Activated CD4-positive, alpha-beta T cell treated with anti-CD3 and anti-CD28 coated beads, Interleukin-2, Interleukin-4, amounts not matched to agents 100 ng/mL and 50 ng/mL, durations not matched to agents 16 hours and 8 hours (primary cell): ENCODE results near the gene MACROD1.
"Not testable (repeated sequence)": the region's sequence is repeated elsewhere in the genome, so short reads cannot be mapped to it uniquely, and the experiment has no call there.

Source experiments
- DNase-seq: peaks from one replicate; pipeline ENCODE4 v3.0.0-alpha.2; 2020; ENCODE audit warnings: low spot score

The MACROD1 gene

DNA sequence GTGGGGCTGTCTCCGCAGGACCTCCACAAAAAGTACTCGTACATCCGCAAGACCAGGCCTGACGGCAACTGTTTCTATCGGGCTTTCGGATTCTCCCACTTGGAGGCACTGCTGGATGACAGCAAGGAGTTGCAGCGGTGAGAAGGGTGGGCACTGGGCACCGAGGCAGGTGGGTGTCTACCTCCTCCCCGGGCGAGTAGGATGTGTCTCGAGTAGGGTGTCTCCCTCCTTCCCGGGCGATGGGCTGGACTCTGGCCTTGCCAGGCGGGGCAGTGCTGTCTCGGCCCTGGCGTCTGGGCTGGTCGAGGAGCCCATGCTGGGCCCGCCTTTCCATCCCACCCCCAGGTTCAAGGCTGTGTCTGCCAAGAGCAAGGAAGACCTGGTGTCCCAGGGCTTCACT is 169.4 kb downstream of the MACROD1 start:
- DNase-seq, result no peak

DNA sequence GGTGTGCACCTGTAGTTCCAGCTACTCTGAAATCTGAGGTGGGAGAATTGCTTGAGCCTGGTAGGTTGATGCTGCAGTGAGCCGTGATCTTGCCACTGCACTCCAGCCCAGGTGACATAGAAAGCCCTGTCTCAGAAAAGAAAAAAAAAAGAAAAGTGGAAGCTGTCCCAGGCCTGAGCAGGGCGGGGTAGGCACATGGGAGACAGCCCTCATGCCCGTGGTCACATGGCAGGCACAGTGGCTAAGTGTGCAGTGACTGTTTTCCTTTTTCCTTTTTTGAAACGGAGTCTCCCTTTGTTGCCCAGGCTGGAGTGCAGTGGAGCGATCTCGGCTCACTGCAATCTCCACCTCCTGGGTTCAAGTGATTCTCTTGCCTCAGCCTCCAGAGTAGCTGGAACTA is 171.9 kb downstream of the MACROD1 start:
- DNase-seq, result no peak

DNA sequence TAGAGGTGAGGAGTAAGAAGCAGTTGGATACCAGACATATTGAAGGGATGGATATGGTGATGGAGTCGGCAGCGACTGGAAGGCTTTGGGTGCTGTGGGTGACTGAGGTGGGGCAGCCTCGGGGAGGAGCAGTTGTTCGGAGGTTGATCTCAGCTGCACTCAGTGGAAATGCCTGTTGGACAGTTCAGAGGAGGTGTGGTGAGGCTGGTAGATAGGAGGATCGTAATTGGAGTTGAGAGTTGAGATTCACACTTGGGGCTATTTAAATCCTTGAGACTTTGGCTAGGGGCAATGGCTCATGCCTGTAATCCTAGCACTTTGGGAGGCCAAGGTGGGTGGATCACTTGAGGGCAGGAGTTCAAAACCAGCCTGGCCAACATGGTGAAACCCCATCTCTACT is 172.8 kb downstream of the MACROD1 start:
- DNase-seq, result no peak

DNA sequence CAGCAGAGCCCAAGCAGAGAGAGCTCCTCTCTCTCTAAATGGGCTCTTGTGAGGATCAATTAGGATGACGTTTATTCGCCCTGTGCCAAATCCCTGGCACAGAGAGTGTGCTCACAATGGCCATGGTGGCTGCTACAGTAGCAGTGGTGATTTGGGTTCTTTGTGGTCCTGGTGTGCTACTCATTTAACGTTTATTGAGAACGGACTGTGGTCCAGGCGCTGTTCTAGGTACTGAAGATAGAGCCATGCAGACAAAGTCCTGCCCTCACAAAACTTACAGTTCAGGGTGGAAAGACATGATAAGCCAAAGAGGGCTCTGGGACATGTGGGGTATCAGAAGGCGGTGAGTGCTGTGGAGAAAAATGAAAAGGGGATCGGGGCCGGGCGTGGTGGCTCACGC is 174.4 kb downstream of the MACROD1 start:
- DNase-seq, result no peak

DNA sequence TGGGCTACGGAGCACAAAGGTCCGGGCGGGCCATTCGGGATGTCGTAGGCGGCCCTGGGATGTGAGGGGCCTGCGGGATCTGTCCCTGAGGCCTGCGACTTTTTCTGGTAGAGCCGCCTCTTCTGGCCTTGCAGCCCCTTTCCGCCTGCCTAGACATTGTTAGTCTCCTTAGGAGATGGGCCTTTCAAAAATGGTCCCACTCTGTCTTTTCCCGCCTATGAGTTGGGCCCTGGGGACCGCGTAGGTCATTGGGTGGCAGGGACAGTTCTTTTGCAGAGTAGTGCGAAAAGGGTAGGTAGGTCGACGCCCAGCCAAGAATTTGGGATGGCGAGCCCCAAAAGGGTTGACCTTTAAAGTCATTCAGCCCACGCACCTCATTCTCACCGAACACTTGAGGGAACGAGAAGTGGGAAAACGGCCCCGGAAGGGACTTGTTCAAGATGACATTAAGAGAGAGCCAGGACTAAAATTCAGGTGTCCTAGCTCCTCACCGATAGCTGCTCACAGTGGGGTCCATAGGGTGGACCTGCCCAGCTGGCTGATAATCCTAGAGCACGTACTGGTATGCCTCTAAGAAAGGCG is 178.9 kb downstream of the MACROD1 start:
- DNase-seq, result no peak

DNA sequence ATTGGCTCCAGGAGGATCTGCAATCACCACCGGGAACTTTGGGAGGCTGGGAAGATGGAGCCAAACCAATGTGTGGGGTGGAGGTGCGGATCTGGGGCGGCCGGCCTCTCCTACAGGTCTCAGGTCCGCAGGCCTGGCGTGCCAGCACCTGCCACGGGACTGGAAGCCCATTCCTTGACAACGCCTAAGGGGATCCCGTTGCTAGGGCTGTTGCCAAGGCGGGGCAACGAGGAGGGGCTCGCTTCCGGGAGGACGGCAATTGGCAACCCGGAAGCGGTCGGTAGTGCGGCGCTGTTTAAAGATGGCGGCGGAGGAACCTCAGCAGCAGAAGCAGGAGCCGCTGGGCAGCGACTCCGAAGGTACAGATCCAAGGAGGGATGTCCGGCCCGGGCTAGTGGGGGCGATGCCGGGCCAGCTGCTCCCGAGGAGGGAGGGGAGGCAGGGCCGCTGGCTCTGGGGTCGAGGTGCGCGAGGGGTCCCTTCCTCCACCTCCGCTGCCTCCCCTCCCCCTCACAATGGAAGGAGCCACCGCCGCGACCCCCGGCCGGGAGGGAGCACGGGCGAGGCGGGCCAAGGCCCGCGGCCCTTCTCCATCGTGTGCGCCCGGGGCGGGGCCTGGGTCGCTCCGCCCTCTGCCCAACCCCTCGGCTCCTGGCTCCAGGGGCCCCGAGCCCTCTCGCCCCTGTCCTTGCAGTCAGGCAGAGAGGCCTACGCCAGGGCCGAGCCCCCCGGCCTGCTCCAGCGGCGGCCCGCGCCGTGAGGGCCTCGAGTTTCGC is 179.6 kb downstream of the MACROD1 start, which contains the start of gene OTUB1:
Gene OTUB1, plus strand, starts transcription at position 283 of the 776 bp plus-strand sequence. Its CDS starts 19 bp downstream, at position 302.
- DNase-seq, result peak; percentile 91

DNA sequence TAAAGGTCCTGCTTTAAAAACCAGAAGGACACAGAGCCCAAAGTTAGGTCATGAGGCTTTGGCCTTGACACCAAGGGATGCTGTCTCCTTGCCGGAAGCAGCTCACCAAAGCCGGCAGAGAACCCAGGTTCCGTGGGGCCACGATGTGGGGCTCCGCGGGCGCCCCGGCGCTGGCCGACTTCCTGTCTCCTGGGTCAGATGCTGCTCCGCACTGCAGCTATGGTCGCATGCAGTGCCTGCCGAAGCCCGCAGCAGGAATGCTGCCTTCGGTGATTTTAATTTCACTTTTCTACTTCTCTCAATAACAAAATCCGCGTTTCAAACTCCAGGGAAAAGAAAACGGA is 180.1 kb downstream of the MACROD1 start:
- peak; percentile 77 for DNase-seq

DNA sequence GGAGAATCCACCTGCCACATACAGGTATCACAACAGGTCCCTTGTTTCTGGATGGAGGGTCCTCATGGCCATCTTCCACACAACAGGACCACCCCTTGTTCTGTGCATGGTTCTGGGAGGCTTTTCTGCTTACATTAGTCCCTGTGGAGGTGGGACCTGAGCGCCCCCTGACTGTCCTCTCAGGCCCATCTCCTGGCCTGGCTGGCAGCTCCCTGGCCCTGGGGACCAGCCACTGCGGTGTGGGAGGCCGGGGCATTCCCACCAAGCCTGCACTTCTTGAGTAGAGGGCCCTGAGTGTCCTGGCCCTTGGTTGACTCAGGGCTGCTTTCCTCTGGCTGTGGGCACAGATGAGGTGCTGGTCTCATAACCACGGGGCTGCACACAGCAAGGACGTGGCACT is 186.5 kb downstream of the MACROD1 start:
- DNase-seq, result no peak

DNA sequence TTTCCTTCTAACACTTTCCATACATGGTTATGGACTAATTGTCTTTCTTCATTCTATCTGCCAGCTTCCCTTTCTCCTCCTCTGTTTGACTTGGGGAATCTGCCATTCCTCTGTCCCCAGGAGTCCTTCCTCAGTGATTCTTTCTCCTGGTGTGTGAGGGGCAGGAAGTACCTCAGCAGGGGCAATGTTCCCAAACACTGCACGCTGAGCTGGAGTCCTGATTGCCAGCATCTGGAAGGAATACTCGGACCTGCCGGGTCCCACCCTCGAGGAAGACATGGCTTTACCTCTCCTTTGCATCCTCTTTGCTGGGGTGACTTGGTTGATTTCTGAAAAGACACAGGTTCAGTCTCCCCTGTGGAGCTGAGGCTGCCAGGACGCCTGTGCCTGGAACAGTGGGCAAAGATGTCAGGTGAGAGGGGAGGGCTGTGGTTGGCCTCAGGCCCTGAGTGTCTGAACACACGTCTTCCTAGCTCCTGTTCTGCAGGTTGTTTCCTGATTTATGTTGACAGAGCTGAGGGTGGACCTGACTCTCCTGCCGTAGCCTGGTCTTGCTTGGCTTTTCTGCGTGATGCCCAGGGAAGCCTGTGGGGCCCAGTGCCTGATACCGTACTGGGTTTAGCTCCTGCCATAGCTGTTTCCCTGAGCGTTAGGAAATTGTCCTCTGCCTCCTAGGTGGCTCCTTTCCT is 187.2 kb downstream of the MACROD1 start:
- DNase-seq, result no peak

DNA sequence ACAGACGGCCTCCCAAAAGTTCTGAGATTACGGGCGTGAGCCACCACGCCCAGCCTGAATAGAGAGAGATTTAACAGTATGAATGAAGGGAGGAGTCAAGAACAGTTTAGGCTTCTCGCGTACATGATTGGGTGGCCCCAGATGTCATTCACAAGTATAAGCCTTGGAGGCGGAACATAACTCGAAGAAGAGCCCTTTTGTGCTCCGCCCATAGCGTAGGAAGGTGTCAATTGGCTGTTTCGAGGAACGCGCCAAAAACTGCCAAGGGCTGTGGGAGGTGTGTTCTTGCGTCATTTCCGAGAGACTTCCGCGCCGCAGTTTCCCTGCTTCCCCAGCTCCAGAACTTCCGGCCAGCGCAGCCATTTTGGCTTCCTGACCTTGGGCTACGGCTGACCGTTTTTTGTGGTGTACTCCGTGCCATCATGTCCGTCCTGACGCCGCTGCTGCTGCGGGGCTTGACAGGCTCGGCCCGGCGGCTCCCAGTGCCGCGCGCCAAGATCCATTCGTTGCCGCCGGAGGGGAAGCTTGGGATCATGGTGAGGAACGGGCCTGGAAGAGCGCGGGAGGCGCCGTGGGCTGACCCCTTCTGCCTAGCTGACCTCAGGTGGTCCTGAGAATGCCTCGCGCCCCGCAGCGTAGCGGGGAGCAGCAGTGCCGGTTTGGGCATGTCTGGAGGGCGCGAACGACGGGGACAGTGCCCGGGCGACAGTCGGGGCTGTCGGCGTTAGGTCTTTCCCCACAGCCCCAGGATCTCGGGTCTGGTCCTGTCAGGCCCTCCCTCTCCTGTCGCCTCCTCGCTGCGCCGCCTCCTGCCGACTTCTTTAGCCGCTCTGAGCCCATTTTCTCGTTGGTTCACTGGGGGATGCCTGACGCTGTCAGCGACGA is 191.4 kb downstream of the MACROD1 start, which contains the start of gene COX8A:
Gene COX8A, plus strand, starts transcription at position 362 of the 885 bp plus-strand sequence. Its CDS starts 61 bp downstream, at position 423.
- peak; percentile 99 for DNase-seq

DNA sequence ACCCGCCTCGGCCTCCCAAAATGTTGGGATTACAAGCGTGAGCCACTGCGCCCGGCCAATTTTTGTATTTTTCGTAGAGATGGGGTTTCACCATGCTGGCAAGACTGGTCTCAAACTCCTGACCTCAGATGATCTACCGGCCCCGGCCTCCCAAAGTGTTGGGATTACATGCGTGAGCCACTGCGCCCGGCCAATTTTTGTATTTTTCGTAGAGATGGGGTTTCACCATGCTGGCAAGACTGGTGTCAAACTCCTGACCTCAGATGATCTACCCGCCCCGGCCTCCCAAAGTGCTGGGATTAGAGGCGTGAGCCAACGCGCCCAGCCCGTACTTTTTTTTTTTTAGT is 192.0 kb downstream of the MACROD1 start:
- DNase-seq, result not testable (repeated sequence)

DNA sequence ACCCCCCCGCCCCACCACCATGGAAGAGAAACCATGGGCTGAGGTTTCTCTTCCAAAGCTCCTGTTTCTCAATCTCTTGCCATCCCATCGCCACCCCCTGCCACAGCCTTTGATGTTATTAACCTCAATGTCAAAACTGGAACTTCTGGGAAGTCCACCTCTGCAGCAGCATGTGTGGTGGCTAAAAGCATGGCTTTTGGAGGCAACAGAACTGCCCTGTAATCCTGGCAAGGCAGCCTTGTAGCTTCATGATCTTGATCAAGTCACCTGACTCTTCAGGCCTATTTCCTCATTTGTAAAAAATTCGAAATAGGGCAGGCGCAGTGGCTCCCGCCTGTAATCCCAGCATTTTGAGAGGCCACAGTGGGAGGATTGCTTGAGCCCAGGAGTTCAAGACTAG is 195.0 kb downstream of the MACROD1 start:
- DNase-seq, result no peak

DNA sequence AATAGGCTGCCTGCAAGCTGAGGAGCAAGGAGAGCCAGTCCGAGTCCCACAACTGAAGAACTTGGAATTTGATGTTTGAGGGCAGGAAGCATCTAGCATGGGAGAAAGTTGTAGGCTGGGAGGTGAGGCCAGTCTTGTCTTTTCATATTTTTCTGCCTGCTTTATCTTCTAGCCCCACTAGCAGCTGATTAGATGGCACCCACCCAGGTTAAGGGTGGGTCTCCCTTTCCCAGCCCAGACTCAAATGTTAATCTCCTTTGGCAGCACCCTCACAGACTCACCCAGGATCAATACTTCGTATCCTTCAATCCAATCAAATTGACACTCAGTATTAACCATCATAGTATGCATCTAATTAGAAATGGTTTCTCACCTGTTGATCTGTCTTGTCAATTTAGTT is 196.5 kb downstream of the MACROD1 start:
- DNase-seq, result no peak

DNA sequence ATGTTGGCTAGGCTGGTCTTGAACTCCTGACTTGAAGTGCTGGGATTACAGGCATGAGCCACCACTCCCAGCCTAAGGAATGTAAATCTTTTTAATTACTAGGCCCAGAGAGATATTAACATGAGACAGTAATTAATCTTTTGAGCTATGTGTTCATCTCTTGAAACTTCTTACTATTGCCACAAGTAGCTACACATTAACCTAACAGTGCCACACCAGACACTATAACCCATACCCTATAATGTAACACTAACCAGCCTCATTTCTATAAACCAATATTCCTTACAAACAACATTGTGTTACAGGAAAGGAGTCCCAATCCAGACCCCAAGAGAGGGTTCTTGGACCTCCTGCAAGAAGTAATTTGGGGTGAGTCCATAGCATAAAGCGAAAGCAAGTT is 199.5 kb downstream of the MACROD1 start:
- no peak for DNase-seq

DNA sequence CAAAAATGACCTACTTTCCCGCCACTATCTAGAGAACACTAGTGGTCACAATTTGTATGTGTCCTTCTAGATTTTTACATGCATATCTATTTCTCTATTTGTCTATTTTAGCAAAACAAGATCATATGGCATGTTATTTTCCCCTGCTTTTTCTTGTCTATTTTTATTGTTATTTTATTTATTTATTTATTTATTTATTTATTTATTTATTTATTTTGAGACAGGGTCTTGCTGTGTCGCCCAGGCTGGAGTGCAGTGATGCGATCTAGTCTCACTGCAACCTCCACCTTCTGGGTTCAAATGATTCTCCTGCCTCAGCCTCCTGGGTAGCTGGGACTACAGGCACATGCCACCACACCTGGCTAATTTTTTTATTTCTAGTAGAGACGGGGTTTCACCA is 202.0 kb downstream of the MACROD1 start:
- not testable (repeated sequence) for DNase-seq

DNA sequence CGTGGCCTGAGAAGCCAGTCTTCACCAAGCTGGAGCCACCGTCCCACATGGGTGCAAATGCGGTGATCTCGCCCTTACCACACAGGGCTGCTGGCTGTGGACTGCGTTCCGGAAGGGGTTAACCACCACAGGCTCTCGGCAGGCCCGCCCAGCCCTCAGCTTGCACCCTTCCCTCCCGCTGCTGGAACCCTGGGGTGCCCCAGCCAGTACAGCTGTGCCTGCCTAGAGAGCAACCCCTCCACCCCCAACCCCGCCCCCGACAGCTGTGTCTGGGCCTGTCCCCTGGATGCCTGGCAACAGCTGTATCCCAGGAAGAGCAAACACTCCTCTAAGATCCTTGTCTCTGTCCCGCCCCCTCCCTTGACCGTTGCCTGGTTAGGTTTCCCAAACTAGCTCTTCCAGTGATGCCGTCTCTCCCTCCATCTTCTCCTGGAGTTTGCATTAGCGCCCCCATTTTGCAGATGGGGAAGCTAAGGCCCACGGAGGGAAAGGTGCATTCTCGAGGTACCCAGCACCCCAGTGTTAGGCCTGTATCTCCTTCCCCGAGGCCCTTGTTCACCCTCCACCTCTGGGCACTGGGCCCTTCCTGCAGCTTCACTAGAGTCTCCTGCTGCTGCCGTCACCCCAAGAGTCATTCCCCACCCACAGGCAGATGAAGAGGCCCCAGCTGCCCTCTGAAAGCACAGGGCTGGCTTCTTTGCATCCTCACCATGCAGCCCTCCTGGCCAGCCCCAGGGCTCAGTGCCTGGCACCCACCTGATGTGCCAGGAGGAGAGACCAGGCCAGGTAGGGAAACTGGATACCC is 204.1 kb downstream of the MACROD1 start:
- DNase-seq, result peak; percentile 41

DNA sequence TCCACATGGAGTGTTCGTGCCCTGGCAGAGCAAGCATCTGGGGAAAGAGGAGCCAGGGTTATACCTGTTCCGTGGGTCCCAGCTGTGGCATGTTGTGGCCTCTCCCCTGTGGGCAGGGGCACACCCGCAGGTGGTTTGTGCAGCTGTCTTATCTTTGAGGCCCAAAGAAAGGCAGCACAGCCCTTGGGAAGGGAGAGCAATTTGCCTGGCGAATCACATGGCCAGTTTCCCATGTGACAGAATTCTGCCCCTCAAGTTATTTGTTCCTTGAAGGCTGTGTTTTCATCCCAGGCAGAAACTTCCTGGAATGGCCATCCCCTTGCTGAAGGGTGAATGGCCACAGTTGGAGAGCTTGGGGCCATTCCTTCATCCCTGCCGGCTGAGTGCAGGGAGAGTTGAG is 207.9 kb downstream of the MACROD1 start:
- DNase-seq, result no peak

DNA sequence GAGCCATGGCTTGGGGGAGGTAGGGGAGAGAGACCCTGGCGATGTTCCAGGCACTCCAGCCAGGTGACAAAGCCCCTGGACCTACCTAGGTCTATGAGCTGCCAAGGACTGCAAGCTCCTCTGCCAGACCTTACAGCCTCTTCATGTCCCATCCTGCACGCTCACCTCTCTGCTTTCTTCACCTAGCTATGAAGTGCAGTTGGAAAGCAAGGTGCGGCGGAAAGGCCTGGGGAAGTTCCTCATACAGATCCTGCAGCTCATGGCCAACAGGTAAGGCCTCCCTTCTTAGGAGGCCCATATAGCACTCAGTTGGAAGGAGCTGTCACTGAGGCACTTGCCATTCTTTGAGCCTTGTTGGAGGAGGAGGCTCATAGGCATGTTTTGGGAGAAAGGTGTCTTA is 213.3 kb downstream of the MACROD1 start:
- DNase-seq, result no peak

DNA sequence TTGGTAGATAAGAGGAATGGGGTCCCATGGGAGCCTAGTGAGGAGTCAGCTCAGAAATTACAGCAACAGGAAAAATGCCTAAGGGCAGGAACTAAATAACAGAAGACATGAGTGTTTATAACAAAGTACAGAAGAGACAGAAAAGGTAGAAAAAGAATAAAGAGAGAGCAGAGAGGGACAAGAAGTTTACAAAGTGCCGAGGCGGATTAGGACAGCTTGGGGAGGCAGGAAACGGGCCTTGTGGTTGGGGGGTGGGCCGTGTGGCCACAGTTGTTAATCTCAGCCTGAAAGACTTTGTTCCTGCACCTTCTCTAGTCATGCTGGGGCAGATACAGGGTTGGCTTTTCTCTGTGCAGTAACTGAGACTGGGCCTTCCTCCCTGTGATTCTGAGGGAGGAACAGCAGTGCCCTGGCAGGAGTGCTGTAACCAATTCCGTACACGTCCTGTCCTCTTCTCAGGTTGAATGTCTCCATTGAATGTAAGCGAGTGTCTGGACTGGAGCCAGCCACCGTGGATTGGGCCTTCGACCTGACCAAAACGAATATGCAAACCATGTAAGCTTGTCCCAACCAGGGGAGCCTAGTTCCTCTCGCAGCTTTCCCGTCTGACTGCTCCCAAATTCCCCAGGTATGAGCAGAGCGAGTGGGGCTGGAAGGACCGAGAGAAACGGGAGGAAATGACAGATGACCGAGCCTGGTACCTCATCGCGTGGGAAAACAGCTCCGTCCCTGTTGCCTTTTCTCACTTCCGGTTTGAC is 214.0 kb downstream of the MACROD1 start:
- DNase-seq, result peak; percentile 37
